IMR-90 (cell line): ENCODE data around the gene USP10. TPM values are rescaled to one million over a fixed set of nuclear protein-coding genes. Genes with fewer than 3 reads are reported as not detected.

Experiments
- ATAC-seq: fragments of 200-7000 bp; cut with Tn5 transposase; 2 replicates; pipeline ENCODE4 v1.9.1; 2020; ENCODE audit warnings: low read depth, mild to moderate bottlenecking, moderate library complexity
- BruUV-seq: library from RNA; stranded (reverse); fragments of 400-500 nt; replicated peaks from 2 replicates; lab custom pipeline; 2021; lab: Mats Ljungman, UMichigan
- CTCF ChIA-PET: fragments of 300-600 bp; formaldehyde crosslinking; extraction: SDS; loops from one replicate; lab custom pipeline; 2021; ENCODE audit warnings: antibody characterized with exemption; lab: Yijun Ruan, JAX
- POLR2A ChIA-PET: fragments of 300-600 bp; sonication (Branson Sonifier 250); formaldehyde crosslinking; loops from one replicate; lab custom pipeline; 2022; ENCODE audit warnings: antibody characterized with exemption; ENCODE audit not compliant: unreplicated experiment; lab: Charles Lee
- DNase-seq: peaks from one replicate; pipeline ENCODE4 v3.0.0; 2013
- H2AFZ ChIP-seq: replicated peaks from 2 replicates; pipeline ENCODE3; 2013; ENCODE audit warnings: low read length, mild to moderate bottlenecking; ENCODE audit not compliant: poor library complexity
- H2AK5ac ChIP-seq: 2 replicates; pipeline ENCODE4 v1.6.1; 2013; ENCODE audit warnings: low read depth, low read length, inconsistent platforms
- H2AK9ac ChIP-seq: replicated peaks from 2 replicates; pipeline ENCODE3; 2013; ENCODE audit warnings: mild to moderate bottlenecking, low read depth, low read length, moderate library complexity; ENCODE audit not compliant: poor library complexity
- H2BK120ac ChIP-seq: 2 replicates; pipeline ENCODE4 v1.6.1; 2013; ENCODE audit warnings: low read depth, low read length, inconsistent platforms
- H2BK15ac ChIP-seq: 3 replicates; pipeline ENCODE4 v1.6.1; 2013; ENCODE audit warnings: low read depth, low read length, inconsistent platforms
- H2BK20ac ChIP-seq: 2 replicates; pipeline ENCODE4 v1.6.1; 2013; ENCODE audit warnings: low read depth, mild to moderate bottlenecking, inconsistent platforms, low read length, moderate library complexity
- H2BK5ac ChIP-seq: 2 replicates; pipeline ENCODE4 v1.6.1; 2013; ENCODE audit warnings: mild to moderate bottlenecking, low read depth, low read length, inconsistent platforms; ENCODE audit not compliant: poor library complexity, severe bottlenecking
- H3K14ac ChIP-seq: replicated peaks from 2 replicates; pipeline ENCODE4 v1.6.1; 2013; ENCODE audit warnings: low read depth, low read length, inconsistent platforms
- H3K18ac ChIP-seq: 2 replicates; pipeline ENCODE4 v1.6.1; 2013; ENCODE audit warnings: low read depth, low read length, control low read depth
- H3K23ac ChIP-seq: 2 replicates; pipeline ENCODE4 v1.6.1; 2013; ENCODE audit warnings: low read depth, low read length, inconsistent platforms
- H3K27ac ChIP-seq: 2 replicates; pipeline ENCODE4 v1.5.1; 2013; ENCODE audit warnings: mild to moderate bottlenecking, control low read depth, low read length; ENCODE audit not compliant: insufficient read depth
- H3K27me3 ChIP-seq: 2 replicates; pipeline ENCODE4 v1.6.1; 2013; ENCODE audit warnings: low read length; ENCODE audit not compliant: control insufficient read depth, insufficient read depth
- H3K36me3 ChIP-seq: 2 replicates; pipeline ENCODE4 v1.6.1; 2013; ENCODE audit warnings: low read length, mixed read lengths; ENCODE audit not compliant: control insufficient read depth, insufficient read depth
- H3K4ac ChIP-seq: 2 replicates; pipeline ENCODE4 v1.6.1; 2013; ENCODE audit warnings: low read depth, low read length, inconsistent platforms
- H3K4me1 ChIP-seq: 2 replicates; pipeline ENCODE4 v1.6.1; 2013; ENCODE audit warnings: low read length, mixed read lengths; ENCODE audit not compliant: control insufficient read depth, insufficient read depth
- H3K4me2 ChIP-seq: 2 replicates; pipeline ENCODE4 v1.6.1; 2013; ENCODE audit warnings: low read depth, mild to moderate bottlenecking, control low read depth, low read length, moderate library complexity
- H3K4me3 ChIP-seq: 2 replicates; pipeline ENCODE4 v1.5.1; 2013; ENCODE audit warnings: low read depth, mild to moderate bottlenecking, control low read depth, low read length, moderate library complexity; ENCODE audit not compliant: insufficient read depth
- H3K56ac ChIP-seq: 2 replicates; pipeline ENCODE4 v1.6.1; 2013; ENCODE audit warnings: low read length, inconsistent platforms; ENCODE audit not compliant: insufficient read depth; ENCODE audit errors: extremely low read depth
- H3K79me1 ChIP-seq, 2 experiments: 2 replicates each; pipeline ENCODE4 v1.6.1; 2013; ENCODE audit warnings: low read length in 2 of 2, inconsistent platforms in 1 of 2, low read depth in 1 of 2
- H3K9ac ChIP-seq: 2 replicates; pipeline ENCODE4 v1.6.1; 2013; ENCODE audit warnings: low read depth, low read length, control low read depth
- H3K9me1 ChIP-seq: 2 replicates; pipeline ENCODE4 v1.6.1; 2013; ENCODE audit warnings: low read length, inconsistent platforms; ENCODE audit not compliant: insufficient read depth
- H3K9me3 ChIP-seq: 2 replicates; pipeline ENCODE4 v1.6.1; 2013; ENCODE audit warnings: low read length; ENCODE audit not compliant: control insufficient read depth, insufficient read depth
- H4K20me1 ChIP-seq: 2 replicates; pipeline ENCODE4 v1.6.1; 2013; ENCODE audit warnings: low read length, inconsistent platforms; ENCODE audit not compliant: insufficient read depth
- H4K5ac ChIP-seq: 2 replicates; pipeline ENCODE4 v1.6.1; 2013; ENCODE audit warnings: mild to moderate bottlenecking, low read depth, low read length, control low read depth
- H4K8ac ChIP-seq, 2 experiments: 2 replicates each; pipeline ENCODE4 v1.6.1; 2013; ENCODE audit warnings: low read depth in 2 of 2, low read length in 2 of 2, control low read depth in 1 of 2, inconsistent platforms in 1 of 2
- H4K91ac ChIP-seq: 2 replicates; pipeline ENCODE4 v1.6.1; 2013; ENCODE audit warnings: low read depth, low read length, inconsistent platforms; ENCODE audit not compliant: insufficient read depth
- CEBPB ChIP-seq: IDR thresholded peaks from 2 replicates; pipeline ENCODE4 v1.6.1; 2012; ENCODE audit warnings: low read depth, low read length, improper control_type of control experiment
- CHD1 ChIP-seq: IDR thresholded peaks from 2 replicates; pipeline ENCODE4 v1.6.1; 2012; ENCODE audit warnings: low read depth, low read length, improper control_type of control experiment
- FOS ChIP-seq: fragments of 150-350 bp; IDR thresholded peaks from 2 replicates; pipeline ENCODE4 v1.6.1; 2016; ENCODE audit warnings: low read depth, low read length
- MAFK ChIP-seq: IDR thresholded peaks from 2 replicates; pipeline ENCODE4 v1.6.1; 2012; ENCODE audit warnings: low read depth, low read length, improper control_type of control experiment
- MAZ ChIP-seq: IDR thresholded peaks from 2 replicates; pipeline ENCODE4 v1.6.1; 2012; ENCODE audit warnings: low read depth, mild to moderate bottlenecking, low read length, improper control_type of control experiment, moderate library complexity, borderline replicate concordance
- MXI1 ChIP-seq: IDR thresholded peaks from 2 replicates; pipeline ENCODE4 v1.6.1; 2012; ENCODE audit warnings: low read depth, mild to moderate bottlenecking, low read length, moderate library complexity, borderline replicate concordance
- NFE2L2 ChIP-seq: fragments of 150-350 bp; IDR thresholded peaks from 2 replicates; pipeline ENCODE4 v1.6.1; 2016; ENCODE audit warnings: low read depth, mild to moderate bottlenecking, low read length
- POLR2A ChIP-seq: IDR thresholded peaks from 2 replicates; pipeline ENCODE4 v1.6.1; 2012; ENCODE audit warnings: mild to moderate bottlenecking, low read depth, low read length
- RAD21 ChIP-seq: IDR thresholded peaks from 2 replicates; pipeline ENCODE4 v1.6.1; 2012; ENCODE audit warnings: low read length, improper control_type of control experiment
- RCOR1 ChIP-seq: IDR thresholded peaks from 2 replicates; pipeline ENCODE4 v1.6.1; 2012; ENCODE audit warnings: mild to moderate bottlenecking, low read length, improper control_type of control experiment; ENCODE audit not compliant: insufficient replicate concordance
- RFX5 ChIP-seq: IDR thresholded peaks from 2 replicates; pipeline ENCODE4 v1.8.0; 2012; ENCODE audit warnings: low read depth, mild to moderate bottlenecking, low read length, moderate library complexity
- SMC3 ChIP-seq: fragments of 150-350 bp; IDR thresholded peaks from 2 replicates; pipeline ENCODE4 v1.6.1; 2016; ENCODE audit warnings: low read depth, mild to moderate bottlenecking, antibody characterized with exemption, low read length, moderate library complexity
- WGBS, 2 experiments: methylation state at CpG; one replicate each; pipeline versions ENCODE4 v1.1.5 to v1.1.7; 2013; ENCODE audit warnings: missing lambda C conversion rate in 2 of 2; ENCODE audit not compliant: insufficient read length in 1 of 2; ENCODE audit errors: extremely low coverage in 2 of 2; 5-methylcytosine and 5-hydroxymethylcytosine counted together
- dilution Hi-C: fragments of 300-500 bp; cut with HindIII; formaldehyde crosslinking; loops from one replicate; pipeline ENCODE4 v1.14.3; 2018; ENCODE audit warnings: low sequenced_read_pairs; ENCODE audit not compliant: unreplicated experiment
- in situ Hi-C: fragments of 300-500 bp; cut with MboI; formaldehyde crosslinking; loops from 3 replicates; pipeline ENCODE4 v1.14.3; 2019; ENCODE audit warnings: low sequenced_read_pairs, inconsistent platforms, mixed read lengths
- intact Hi-C: fragments of 100-400 bp; cut with micrococcal nuclease; formaldehyde crosslinking; loops from 2 replicates; pipeline ENCODE4 v1.10.0; 2022
- polyA plus RNA-seq, 3 experiments: library from polyadenylated mRNA; depleted of rRNA; stranded (reverse); fragments of >200 nt; gene quantifications; 2 replicates each; pipeline ENCODE4 v1.2.3, GENCODE V29; 2012; ENCODE audit warnings: low replicate concordance in 1 of 3
- total RNA-seq: library from RNA; depleted of rRNA; stranded (reverse); fragments of >200 nt; gene quantifications from 2 replicates; pipeline ENCODE4 v1.2.3, GENCODE V29; 2012
- TF ChIP-seq, protein P1 (sequence below): conservative IDR thresholded peaks from 2 replicates; pipeline ENCODE4 v1.5.1; 2012; ENCODE audit warnings: mild to moderate bottlenecking, low read depth, low read length, improper control_type of control experiment
- TF ChIP-seq, protein P2 (sequence below): fragments of 150-350 bp; IDR thresholded peaks from 2 replicates; pipeline ENCODE4 v1.6.1; 2017; ENCODE audit warnings: mild to moderate bottlenecking, antibody characterized with exemption, low read length, low read depth

USP10 gene
- total and polyA plus RNA-seq, 2 of the 4 experiments (the other 2 are of a cell fraction) = 54.3 to 79.0 TPM

GRCh38 chr16:84686707-84687298 is 13.0 kb upstream of the USP10 start (continued):
- no peak for TF ChIP-seq RFX5

DNA sequence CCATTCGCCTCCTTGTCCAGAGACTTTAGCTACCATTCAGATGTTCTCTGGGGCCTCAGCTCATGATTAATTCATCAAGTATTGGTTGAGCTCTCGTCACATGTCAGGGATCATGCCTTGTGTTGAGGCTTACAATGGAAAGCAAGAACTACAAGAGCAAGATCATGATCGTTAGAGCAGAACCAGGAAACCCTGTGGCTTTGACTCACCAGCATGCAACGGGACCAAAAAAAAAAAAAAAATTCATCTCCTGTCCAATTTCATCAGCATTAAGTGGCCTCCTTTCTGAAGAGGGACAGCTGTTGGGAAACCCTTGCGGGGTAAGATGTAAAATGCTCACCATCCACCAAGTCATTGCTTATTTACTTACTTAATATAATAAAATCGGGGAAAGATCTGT is 12.1 kb upstream of the USP10 start:
- DNase-seq = peak; percentile 96
- no peaks in the 10 kb centered on the region for H3K27me3 ChIP-seq
- BruUV-seq = no TSS peak
- peaks cover 4 to 9% of the 10 kb centered on the region in 2 experiments; a peak in 1 of 4 replicates for H3K79me1 ChIP-seq
- ChIA-PET CTCF (interaction anchor here (0.7 to 1.4 kb wide), 4 partner anchors 13 to 38 kb away, joined by 4 to 10 read pairs (median 5); no protein-coding TSS in a partner anchor), POLR2A (interaction anchor here (0.6 kb wide), 1 partner anchor 10 kb away, joined by 3 read pairs; no protein-coding TSS in a partner anchor)
- 0 out of 2 replicates have a peak overlapping the region, but pooled peaks have one; percentile 7 for H3K56ac ChIP-seq
- H2AK9ac ChIP-seq = peak overlapping the region; percentile 90
- peak overlapping the region; percentile 83; the same call in 1 of the 2 replicates for H3K4ac ChIP-seq
- H3K9me3 ChIP-seq = no peaks in the 10 kb centered on the region
- no CpG with 5 or more reads among the region's 6 CpGs for WGBS, 2 experiments
- H3K36me3 ChIP-seq = no peaks in the 10 kb centered on the region
- dilution Hi-C loops (no loop called here), in situ Hi-C loops (no loop called here), intact Hi-C loops (no loop called here)
- ATAC-seq = peak; percentile 57
- peak overlapping the region; percentile 24; the same call in 1 of the 2 replicates for H3K27ac ChIP-seq
- peak overlapping the region; percentile 93; the same call in 1 of the 2 replicates for H2BK20ac ChIP-seq
- H4K8ac ChIP-seq = peak overlapping the region; percentile 13 to 82; a peak in 3 of 4 replicates
- H4K5ac ChIP-seq = peak overlapping the region; percentile 40; the same call in 1 of the 2 replicates
- no peak overlapping the region for H3K9ac ChIP-seq
- H3K23ac ChIP-seq = peak overlapping the region; percentile 68; the same call in 1 of the 2 replicates
- peak overlapping the region; percentile 91 for H2BK120ac ChIP-seq
- peak overlapping the region; percentile 39 for H3K14ac ChIP-seq
- H4K91ac ChIP-seq = peak overlapping the region; percentile 68
- H2AFZ ChIP-seq = peak overlapping the region; percentile 5
- no peak overlapping the region for H3K4me3 ChIP-seq
- H2AK5ac ChIP-seq = peak overlapping the region; percentile 85
- H2BK15ac ChIP-seq = peak overlapping the region; percentile 88; the same call in 1 of the 3 replicates
- H3K9me1 ChIP-seq = peaks cover 14% of the 10 kb centered on the region
- no peaks in the 10 kb centered on the region for H4K20me1 ChIP-seq
- H2BK5ac ChIP-seq = peak overlapping the region; percentile 87
- H3K18ac ChIP-seq = peak overlapping the region; percentile 65; the same call in 1 of the 2 replicates
- peaks cover 9% of the 10 kb centered on the region for H3K4me1 ChIP-seq
- peak overlapping the region; percentile 45; the same call in 1 of the 2 replicates for H3K4me2 ChIP-seq
- TF ChIP-seq MAFK (0 out of 2 replicates have a peak, but pooled peaks have one; percentile 3), NFE2L2 (no peak), RCOR1 (no peak), CHD1 (no peak), SMC3 (no peak), CEBPB (peak; percentile 77), MAZ (no peak), RAD21 (no peak), MXI1 (0 out of 2 replicates have a peak, but pooled peaks have one; percentile 21), POLR2A (no peak), FOS (0 out of 2 replicates have a peak, but pooled peaks have one; percentile 21)
- TF ChIP-seq, protein P1, sequence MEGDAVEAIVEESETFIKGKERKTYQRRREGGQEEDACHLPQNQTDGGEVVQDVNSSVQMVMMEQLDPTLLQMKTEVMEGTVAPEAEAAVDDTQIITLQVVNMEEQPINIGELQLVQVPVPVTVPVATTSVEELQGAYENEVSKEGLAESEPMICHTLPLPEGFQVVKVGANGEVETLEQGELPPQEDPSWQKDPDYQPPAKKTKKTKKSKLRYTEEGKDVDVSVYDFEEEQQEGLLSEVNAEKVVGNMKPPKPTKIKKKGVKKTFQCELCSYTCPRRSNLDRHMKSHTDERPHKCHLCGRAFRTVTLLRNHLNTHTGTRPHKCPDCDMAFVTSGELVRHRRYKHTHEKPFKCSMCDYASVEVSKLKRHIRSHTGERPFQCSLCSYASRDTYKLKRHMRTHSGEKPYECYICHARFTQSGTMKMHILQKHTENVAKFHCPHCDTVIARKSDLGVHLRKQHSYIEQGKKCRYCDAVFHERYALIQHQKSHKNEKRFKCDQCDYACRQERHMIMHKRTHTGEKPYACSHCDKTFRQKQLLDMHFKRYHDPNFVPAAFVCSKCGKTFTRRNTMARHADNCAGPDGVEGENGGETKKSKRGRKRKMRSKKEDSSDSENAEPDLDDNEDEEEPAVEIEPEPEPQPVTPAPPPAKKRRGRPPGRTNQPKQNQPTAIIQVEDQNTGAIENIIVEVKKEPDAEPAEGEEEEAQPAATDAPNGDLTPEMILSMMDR = no peak
- TF ChIP-seq, protein P2, sequence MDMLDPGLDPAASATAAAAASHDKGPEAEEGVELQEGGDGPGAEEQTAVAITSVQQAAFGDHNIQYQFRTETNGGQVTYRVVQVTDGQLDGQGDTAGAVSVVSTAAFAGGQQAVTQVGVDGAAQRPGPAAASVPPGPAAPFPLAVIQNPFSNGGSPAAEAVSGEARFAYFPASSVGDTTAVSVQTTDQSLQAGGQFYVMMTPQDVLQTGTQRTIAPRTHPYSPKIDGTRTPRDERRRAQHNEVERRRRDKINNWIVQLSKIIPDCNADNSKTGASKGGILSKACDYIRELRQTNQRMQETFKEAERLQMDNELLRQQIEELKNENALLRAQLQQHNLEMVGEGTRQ = peak; percentile 80
